Fibroblast of lung (primary cell): ENCODE data around the gene SFMBT2.

Source experiments
- EZH2 ChIP-seq: IDR thresholded peaks from 2 replicates; pipeline ENCODE4 v1.5.1; 2012; ENCODE audit warnings: low read length, control low read depth, mild to moderate bottlenecking; ENCODE audit errors: missing control alignments
- TF ChIP-seq, protein P1 (sequence below), 2 donors: IDR thresholded peaks in 1 of 2; conservative IDR thresholded peaks in 1 of 2; 1 replicate in 1 of 2; 2 replicates in 1 of 2; pipeline ENCODE4 v1.5.1; 2011 to 2012; ENCODE audit warnings: low read length in 2 of 2, control low read depth in 1 of 2, inconsistent platforms in 1 of 2, low read depth in 1 of 2, mild to moderate bottlenecking in 1 of 2

DNA sequence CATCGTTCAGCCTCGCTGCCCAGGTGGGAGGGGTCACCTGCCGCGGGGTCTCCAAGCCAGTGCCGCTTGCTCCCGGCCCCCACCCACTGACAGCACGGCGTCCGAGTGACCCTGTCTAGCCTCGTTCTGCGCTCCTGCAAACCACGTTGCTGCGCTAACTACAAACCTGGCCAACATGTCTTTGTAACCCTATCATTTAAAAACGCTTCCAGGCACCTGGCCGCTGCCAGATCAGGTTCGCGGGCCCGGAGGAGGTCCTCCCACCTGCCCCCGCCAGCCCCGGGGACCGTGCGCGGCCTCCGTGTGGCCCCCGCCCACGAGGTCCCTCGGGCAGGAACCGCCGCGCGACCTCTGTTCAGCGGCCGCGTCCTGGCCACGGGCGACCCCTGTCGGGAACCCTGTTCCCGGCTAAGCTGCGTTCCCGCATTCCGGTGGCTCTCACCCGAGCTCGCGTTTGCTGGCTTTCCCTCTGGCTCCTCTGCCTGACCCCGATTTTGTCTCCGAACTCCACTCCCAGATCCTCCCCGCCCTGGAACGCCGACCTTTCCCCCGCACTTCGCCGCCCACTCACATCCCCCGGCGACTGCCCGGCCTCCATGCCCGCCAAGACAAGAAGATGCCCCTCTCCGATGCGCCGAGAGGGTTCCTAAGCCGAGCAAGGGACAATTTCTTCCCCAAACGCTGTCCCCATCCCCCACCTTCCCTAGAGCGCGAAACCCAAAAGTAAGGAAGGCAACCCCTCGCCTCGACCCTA lies 2.4 kb downstream of the SFMBT2 start:
- TF ChIP-seq, protein P1, sequence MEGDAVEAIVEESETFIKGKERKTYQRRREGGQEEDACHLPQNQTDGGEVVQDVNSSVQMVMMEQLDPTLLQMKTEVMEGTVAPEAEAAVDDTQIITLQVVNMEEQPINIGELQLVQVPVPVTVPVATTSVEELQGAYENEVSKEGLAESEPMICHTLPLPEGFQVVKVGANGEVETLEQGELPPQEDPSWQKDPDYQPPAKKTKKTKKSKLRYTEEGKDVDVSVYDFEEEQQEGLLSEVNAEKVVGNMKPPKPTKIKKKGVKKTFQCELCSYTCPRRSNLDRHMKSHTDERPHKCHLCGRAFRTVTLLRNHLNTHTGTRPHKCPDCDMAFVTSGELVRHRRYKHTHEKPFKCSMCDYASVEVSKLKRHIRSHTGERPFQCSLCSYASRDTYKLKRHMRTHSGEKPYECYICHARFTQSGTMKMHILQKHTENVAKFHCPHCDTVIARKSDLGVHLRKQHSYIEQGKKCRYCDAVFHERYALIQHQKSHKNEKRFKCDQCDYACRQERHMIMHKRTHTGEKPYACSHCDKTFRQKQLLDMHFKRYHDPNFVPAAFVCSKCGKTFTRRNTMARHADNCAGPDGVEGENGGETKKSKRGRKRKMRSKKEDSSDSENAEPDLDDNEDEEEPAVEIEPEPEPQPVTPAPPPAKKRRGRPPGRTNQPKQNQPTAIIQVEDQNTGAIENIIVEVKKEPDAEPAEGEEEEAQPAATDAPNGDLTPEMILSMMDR (conservative IDR thresholded peaks at IDR 0.05 in 1 of 2, IDR thresholded peaks at IDR 0.05 in 1 of 2; ENCODE audit: low read depth in 1 of 2, low read length in 2 of 2) = peak in 1 of 2 donors; percentile 55
- TF ChIP-seq EZH2 = no peak
